Neural cell (in vitro differentiated cells): Measurements from ENCODE around the gene TFB1M. TPM values are rescaled to one million over a fixed set of nuclear protein-coding genes. Genes with fewer than 3 reads are reported as not detected.

Experiments
- H2AFZ ChIP-seq: fragments of 200-600, 300-800 bp; sonication (generic), shearing (Covaris generic); 2 replicates; pipeline ENCODE4 v1.6.0; 2014; ENCODE audit warnings: low read depth, mild to moderate bottlenecking, antibody characterized with exemption, low read length, moderate library complexity
- H3F3A ChIP-seq: fragments of 200-600 bp; shearing (Covaris generic); 2 replicates; pipeline ENCODE4 v1.6.1; 2016; ENCODE audit warnings: mild to moderate bottlenecking, moderate library complexity, mixed read lengths, antibody characterized with exemption, low read length; ENCODE audit not compliant: insufficient read depth, poor library complexity, severe bottlenecking
- H3K27ac ChIP-seq: fragments of 200-600, 300-800 bp; sonication (generic), shearing (Covaris generic); 2 replicates; pipeline ENCODE4 v1.5.1; 2014; ENCODE audit warnings: mild to moderate bottlenecking, low read length, moderate library complexity
- H3K27me3 ChIP-seq: fragments of 300-800, 200-600 bp; sonication (generic), shearing (Covaris generic); 2 replicates; pipeline ENCODE4 v1.6.0; 2014; ENCODE audit warnings: mild to moderate bottlenecking, low read depth, low read length, moderate library complexity; ENCODE audit not compliant: insufficient read depth
- H3K36me3 ChIP-seq: fragments of 300-800, 200-600 bp; sonication (generic), shearing (Covaris generic); 2 replicates; pipeline ENCODE4 v1.5.1; 2014; ENCODE audit warnings: mild to moderate bottlenecking, antibody characterized with exemption, low read length, moderate library complexity; ENCODE audit not compliant: insufficient read depth
- H3K4me2 ChIP-seq: fragments of 300-800, 200-600 bp; sonication (generic), shearing (Covaris generic); 2 replicates; pipeline ENCODE4 v1.6.0; 2014; ENCODE audit warnings: mild to moderate bottlenecking, low read length
- H3K4me3 ChIP-seq: fragments of 300-800, 200-600 bp; sonication (generic), shearing (Covaris generic); 2 replicates; pipeline ENCODE4 v1.5.1; 2014; ENCODE audit warnings: mild to moderate bottlenecking, low read length, moderate library complexity
- H3K79me2 ChIP-seq: fragments of 200-600 bp; shearing (Covaris generic); replicated peaks from 2 replicates; pipeline ENCODE4 v1.6.0; 2014; ENCODE audit warnings: mild to moderate bottlenecking, low read length, moderate library complexity; ENCODE audit not compliant: insufficient read depth
- H3K9ac ChIP-seq: fragments of 300-800, 200-600 bp; sonication (generic), shearing (Covaris generic); 2 replicates; pipeline ENCODE4 v1.6.1; 2016; ENCODE audit warnings: mild to moderate bottlenecking, low read length, mixed read lengths
- H3K9me2 ChIP-seq: fragments of 200-600 bp; shearing (Covaris generic); 2 replicates; pipeline ENCODE4 v1.6.1; 2016; ENCODE audit warnings: mild to moderate bottlenecking, low read length, mixed read lengths; ENCODE audit not compliant: insufficient read depth
- H3K9me3 ChIP-seq: fragments of 200-600, 300-800 bp; sonication (generic), shearing (Covaris generic); 2 replicates; pipeline ENCODE4 v1.6.1; 2016; ENCODE audit warnings: mild to moderate bottlenecking, mixed run types, low read length, moderate library complexity, mixed read lengths
- H4K20me1 ChIP-seq: fragments of 200-600 bp; shearing (Covaris generic); 2 replicates; pipeline ENCODE4 v1.6.1; 2016; ENCODE audit warnings: mild to moderate bottlenecking, mixed run types; ENCODE audit not compliant: insufficient read depth
- CTCF ChIP-seq: fragments of 450-650 bp; IDR thresholded peaks from 2 replicates; pipeline ENCODE4 v1.5.1; 2014; ENCODE audit warnings: antibody characterized with exemption, mild to moderate bottlenecking, moderate library complexity; ENCODE audit not compliant: poor library complexity, severe bottlenecking
- EP300 ChIP-seq: fragments of 450-650 bp; conservative IDR thresholded peaks from 2 replicates; pipeline ENCODE4 v1.6.1; 2014; ENCODE audit warnings: antibody characterized with exemption, mild to moderate bottlenecking, moderate library complexity; ENCODE audit not compliant: poor library complexity, severe bottlenecking
- EZH2 ChIP-seq: fragments of 200-600, 300-800 bp; shearing (Covaris generic), sonication (generic); IDR thresholded peaks from 2 replicates; pipeline ENCODE4 v1.6.1; 2014; ENCODE audit warnings: antibody characterized with exemption, low read length, borderline replicate concordance, mild to moderate bottlenecking; ENCODE audit not compliant: insufficient read depth, poor library complexity, severe bottlenecking
- MXI1 ChIP-seq: fragments of 450-650 bp; conservative IDR thresholded peaks from 2 replicates; pipeline ENCODE4 v1.6.1; 2014; ENCODE audit warnings: antibody characterized with exemption, mild to moderate bottlenecking; ENCODE audit not compliant: poor library complexity, severe bottlenecking
- POLR2AphosphoS5 ChIP-seq: IDR thresholded peaks from 2 replicates; pipeline ENCODE4 v1.6.1; 2012
- RAD21 ChIP-seq: fragments of 450-650 bp; conservative IDR thresholded peaks from 2 replicates; pipeline ENCODE4 v1.6.1; 2014; ENCODE audit warnings: antibody characterized with exemption, mild to moderate bottlenecking, moderate library complexity
- REST ChIP-seq: IDR thresholded peaks from 2 replicates; pipeline ENCODE4 v1.6.1; 2012; ENCODE audit warnings: borderline replicate concordance
- SMC3 ChIP-seq: fragments of 450-650 bp; conservative IDR thresholded peaks from 2 replicates; pipeline ENCODE4 v1.6.1; 2014; ENCODE audit warnings: antibody characterized with exemption, mild to moderate bottlenecking, moderate library complexity; ENCODE audit not compliant: poor library complexity
- TAF1 ChIP-seq: IDR thresholded peaks from 2 replicates; pipeline ENCODE4 v1.6.1; 2012; ENCODE audit warnings: low read depth
- polyA plus RNA-seq: library from polyadenylated mRNA; depleted of rRNA; stranded (reverse); fragments of >200 nt; gene quantifications from 2 replicates; pipeline ENCODE4 v1.2.3, GENCODE V29; 2014

Gene TFB1M
- polyA plus RNA-seq, 1 donor from 2014 or later: 15.5 TPM

- Histone ChIP-seq H3K9me3 (no peaks in the 10 kb centered on the region), H3K27me3 (no peaks in the 10 kb centered on the region), H3K36me3 (no peaks in the 10 kb centered on the region), H3K9ac (no peak overlapping the region), H3K27ac (no peak overlapping the region), H2AFZ (no peak overlapping the region), H3K4me2 (no peak overlapping the region), H3F3A (no peaks in the 10 kb centered on the region), H3K4me3 (no peak overlapping the region), H4K20me1 (no peaks in the 10 kb centered on the region), H3K79me2 (no peaks in the 10 kb centered on the region), H3K9me2 (no peaks in the 10 kb centered on the region)
- TF ChIP-seq REST (no peak), CTCF (no peak)
Observed at GRCh38 chr6:155271145-155271544, 43.1 kb downstream of the TFB1M start.

- no peak overlapping the region for H3K9ac ChIP-seq
- H3K27ac ChIP-seq: no peak overlapping the region
- no peaks in the 10 kb centered on the region for H3F3A ChIP-seq
- H3K9me3 ChIP-seq: no peaks in the 10 kb centered on the region
- no peak overlapping the region for H2AFZ ChIP-seq
- H3K79me2 ChIP-seq: no peaks in the 10 kb centered on the region
- H3K4me3 ChIP-seq: no peak overlapping the region
- no peak for TF ChIP-seq POLR2AphosphoS5
- no peak for TF ChIP-seq REST
- no peak for TF ChIP-seq EZH2
- no peak for TF ChIP-seq EP300
- no peak for TF ChIP-seq CTCF
- TF ChIP-seq SMC3: no peak
- TF ChIP-seq TAF1: no peak
- no peak for TF ChIP-seq MXI1
- TF ChIP-seq RAD21: no peak
- no peak overlapping the region for H3K4me2 ChIP-seq
- H3K27me3 ChIP-seq: no peaks in the 10 kb centered on the region
- H4K20me1 ChIP-seq: no peaks in the 10 kb centered on the region
- H3K9me2 ChIP-seq: no peaks in the 10 kb centered on the region
- H3K36me3 ChIP-seq: no peaks in the 10 kb centered on the region
Observed at GRCh38 chr6:155270561-155271091, 43.7 kb downstream of the TFB1M start.
